HG03520 (cell line): ENCODE results near the gene DUSP12.
"Not testable (repeated sequence)": the region's sequence is repeated elsewhere in the genome, so short reads cannot be mapped to it uniquely, and the experiment has no call there.

Experiments
- ATAC-seq: cut with Tn5 transposase; IDR thresholded peaks from one replicate; pipeline ENCODE4 v1.9.1; 2021; ENCODE audit warnings: mild to moderate bottlenecking, moderate library complexity; ENCODE audit not compliant: unreplicated experiment

The DUSP12 gene, protein sequence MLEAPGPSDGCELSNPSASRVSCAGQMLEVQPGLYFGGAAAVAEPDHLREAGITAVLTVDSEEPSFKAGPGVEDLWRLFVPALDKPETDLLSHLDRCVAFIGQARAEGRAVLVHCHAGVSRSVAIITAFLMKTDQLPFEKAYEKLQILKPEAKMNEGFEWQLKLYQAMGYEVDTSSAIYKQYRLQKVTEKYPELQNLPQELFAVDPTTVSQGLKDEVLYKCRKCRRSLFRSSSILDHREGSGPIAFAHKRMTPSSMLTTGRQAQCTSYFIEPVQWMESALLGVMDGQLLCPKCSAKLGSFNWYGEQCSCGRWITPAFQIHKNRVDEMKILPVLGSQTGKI

GRCh38 chr1:161749509-161750407 is at the start of gene DUSP12:
DUSP12 (plus strand) TSS chr1:161749786; CDS start chr1:161749802, 16 bp downstream.
- ATAC-seq = peak; percentile 95

GRCh38 chr1:161702250-161702649 is 47.3 kb upstream of the DUSP12 start:
- ATAC-seq = no peak

- ATAC-seq = no peak
Measured at GRCh38 chr1:161705537-161705936, 44.0 kb upstream of the DUSP12 start.

DNA sequence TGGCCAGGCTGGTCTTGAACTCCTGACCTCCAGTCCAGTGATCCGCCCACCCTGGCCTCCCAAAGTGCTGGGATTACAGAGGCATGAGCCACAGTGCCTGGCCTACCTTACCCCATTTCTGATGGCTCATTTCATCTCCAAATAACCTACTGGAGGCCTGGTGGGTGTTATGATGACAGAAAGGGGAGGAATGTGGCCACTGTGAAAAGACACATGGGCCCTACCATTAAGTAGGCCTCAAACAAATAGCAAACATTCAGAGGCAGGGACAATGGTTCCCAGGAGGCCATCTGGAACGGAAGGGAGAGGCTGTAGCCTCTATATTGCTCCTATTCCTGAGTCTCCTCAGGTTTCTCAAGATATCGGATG is 43.5 kb upstream of the DUSP12 start:
- ATAC-seq = no peak

GRCh38 chr1:161706482-161707347 is 42.9 kb upstream of the DUSP12 start, which contains the start of gene FCRLA:
FCRLA (plus strand) TSS chr1:161707229; CDS start chr1:161707265, 36 bp downstream.
- peak; percentile 65 for ATAC-seq

DNA sequence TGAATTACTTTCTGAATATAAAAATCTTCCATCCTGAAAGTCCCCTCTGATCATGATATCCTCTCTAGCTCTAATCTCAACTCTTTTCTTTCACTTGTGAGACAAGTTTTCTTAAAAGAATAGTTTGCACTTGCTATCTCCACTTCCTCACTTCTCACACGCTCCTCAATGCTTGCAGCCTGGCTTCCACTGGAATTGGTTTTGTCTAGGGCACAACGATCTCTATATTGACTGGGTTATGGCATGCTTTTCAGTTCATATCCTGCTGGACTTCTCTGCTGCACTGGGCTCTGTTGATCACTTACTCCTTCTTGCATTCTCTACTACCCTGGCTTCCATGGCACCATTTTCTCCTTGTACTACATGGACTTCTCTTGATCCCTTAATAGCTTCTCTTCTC is 42.1 kb upstream of the DUSP12 start:
- ATAC-seq = no peak

DNA sequence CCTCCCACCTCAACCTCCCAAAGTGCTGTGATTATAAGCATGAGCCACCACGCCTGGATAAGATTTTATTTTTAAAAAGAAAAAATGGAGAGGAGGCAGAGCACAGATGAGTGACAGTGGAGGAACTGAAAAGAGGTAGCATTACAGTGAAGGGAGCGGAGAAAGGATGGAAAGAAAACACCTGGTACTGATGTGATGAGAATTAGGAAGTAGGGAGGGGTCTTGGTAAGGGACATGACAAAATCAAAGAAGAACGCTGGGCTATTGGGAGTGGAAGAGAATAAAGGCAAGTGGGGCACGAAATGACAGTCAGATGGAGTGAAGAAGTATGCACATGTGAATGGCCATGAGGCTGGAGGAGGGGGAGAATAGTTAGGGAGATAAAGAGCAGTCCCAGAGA is 40.2 kb upstream of the DUSP12 start:
- ATAC-seq = no peak

GRCh38 chr1:161710560-161710959 is 39.0 kb upstream of the DUSP12 start:
- no peak for ATAC-seq

- no peak for ATAC-seq
Measured at GRCh38 chr1:161718559-161719324, 30.8 kb upstream of the DUSP12 start.

DNA sequence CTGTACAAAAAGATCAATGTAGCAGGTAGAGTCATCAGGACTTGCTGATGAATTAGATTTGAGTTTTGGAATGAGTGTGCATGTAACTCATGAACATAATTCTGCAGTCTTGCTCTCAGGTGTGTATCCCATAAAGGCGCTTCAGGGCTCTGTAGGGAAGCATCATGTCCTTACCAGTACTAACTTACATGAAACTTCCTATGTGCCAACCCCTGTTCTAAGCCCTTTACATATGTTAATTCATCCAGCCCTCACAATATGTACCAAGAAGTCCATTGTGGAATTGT is 30.3 kb upstream of the DUSP12 start:
- no peak for ATAC-seq

DNA sequence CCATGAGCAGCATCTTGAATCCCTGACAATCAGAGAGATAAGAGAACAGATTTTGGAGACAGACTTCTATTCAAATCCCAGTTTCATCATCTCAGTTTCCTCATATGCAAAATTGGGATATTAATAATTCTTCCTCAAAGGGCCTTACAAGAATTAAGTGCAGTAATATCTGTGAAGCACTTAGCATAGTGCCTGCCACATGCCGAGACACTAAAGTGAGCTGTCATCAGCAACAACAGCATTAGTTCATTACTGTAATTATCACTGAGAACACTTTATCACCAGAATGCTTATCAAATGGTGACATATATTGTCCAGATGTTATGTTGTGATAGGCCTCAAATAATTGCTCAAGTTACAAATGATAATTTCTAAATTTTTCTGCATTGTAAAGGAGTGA is 29.2 kb upstream of the DUSP12 start:
- no peak for ATAC-seq

DNA sequence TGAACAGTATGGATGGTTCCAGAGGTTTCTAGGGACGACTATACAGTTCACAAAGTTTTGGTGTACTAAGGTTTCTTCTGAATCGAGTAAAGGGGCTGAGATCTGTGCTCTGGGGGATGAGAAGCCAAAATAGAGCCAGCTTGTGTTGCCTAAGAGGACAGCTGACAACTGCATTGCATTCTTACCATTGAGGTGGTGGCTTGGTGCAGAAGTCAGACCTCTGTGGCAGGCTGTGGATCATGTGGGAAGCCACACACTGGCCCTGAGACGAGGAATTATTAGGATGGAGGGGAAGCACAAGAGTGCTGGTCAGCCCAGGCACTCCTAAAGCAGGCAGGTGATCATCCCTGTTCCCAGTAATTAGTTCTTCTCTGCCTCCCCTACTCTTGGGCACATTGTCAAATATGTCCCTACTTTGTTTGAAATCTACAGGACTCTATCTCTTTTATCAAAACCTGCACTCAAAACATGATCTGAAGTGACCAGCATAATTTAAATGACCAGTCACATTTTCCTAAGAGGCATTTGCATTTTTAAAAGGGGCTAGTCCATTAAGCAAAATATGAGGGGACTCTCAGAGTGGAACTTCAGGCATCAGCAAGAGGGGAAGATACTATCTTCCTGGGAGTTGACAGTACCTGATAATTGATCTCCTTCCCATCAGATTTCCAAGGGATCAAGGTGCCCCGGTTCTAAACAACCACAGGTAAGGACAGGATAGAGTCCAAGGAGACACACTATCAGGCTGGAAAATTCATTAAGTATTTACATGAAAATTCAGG is 28.4 kb upstream of the DUSP12 start, which contains the start of gene FCRLB:
Gene FCRLB (plus strand): TSS at position 589 of the 782 bp plus-strand sequence. CDS start 1,129 bp downstream, outside the sequence.
- no peak for ATAC-seq

GRCh38 chr1:161721738-161722343 is 27.7 kb upstream of the DUSP12 start:
- ATAC-seq = no peak

DNA sequence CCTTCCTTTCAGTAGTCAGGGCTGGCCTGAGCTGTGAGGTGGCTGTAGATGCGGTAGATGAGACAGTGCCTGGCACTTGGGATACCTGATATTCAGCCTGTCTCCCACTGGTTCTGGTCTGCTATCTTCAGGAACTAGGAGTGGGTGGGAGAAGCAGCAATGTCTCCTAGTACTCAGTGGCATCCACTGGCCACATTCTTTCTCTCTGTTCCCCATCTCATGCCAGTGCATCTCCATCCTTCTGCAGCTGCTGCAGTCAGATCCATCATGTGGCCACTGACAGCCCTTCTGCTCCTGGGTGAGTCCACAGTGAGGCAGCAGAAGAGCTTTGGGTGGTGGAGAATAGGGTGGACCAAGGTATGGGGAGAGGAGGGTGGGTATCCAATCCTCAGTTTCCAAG is 27.2 kb upstream of the DUSP12 start:
- no peak for ATAC-seq

GRCh38 chr1:161723459-161724141 is 26.0 kb upstream of the DUSP12 start:
- no peak for ATAC-seq

DNA sequence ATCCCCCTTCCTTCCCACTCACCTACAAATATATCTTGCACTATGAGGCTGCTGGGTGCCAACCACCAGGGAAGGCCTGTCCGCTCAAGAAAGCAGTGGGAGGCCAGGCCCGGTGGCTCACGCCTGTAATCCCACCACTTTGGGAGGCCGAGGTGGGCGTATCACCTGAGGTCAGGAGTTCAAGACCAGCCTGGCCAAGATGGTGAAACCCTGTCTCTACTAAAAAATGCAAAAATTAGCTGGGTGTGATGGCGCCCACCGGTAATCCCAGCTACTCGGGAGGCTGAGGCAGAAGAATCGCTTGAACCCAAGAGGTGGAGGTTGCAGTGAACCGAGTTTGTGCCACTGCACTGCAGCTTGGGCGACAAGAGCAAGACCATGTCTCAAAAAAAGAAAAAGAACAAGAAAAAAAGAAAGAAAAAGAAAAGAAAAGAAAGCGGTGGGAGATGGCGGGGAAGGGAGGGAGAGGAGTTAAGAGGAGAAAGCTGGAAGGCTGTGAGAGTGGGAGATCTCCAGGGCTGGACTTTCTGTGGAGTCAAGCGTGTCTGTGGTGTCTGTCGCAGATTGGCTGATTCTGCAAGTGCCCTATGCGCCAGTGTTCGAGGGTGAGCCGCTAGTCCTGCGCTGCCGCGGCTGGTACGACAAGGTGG is 24.2 kb upstream of the DUSP12 start:
- not testable (repeated sequence) for ATAC-seq

DNA sequence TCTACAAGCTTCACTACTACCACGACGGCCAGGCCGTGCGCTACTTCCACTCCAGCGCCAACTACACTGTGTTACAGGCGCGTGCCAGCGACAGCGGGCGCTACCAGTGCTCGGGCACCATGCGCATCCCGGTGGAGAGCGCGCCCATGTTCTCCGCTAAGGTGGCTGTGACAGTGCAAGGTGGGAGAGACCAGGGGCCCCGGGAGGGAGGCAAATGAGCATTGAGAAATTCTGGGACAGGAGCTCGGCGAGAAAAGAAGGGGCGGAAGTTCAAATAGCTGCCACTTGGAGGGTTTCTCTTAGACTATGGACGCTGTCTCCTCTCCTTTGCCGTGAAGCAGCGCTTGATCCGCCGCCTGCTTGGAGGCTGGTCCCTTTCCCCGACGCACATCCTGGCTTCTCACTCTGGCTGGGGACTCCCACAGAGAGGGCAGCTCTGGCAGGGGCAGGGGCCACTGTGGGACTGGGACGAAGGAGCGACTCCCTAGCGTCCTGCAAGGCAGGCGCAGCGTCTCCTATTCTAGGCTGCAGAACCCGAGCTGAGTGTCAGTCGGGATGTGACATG is 23.6 kb upstream of the DUSP12 start:
- ATAC-seq = no peak
